SH-SY5Y (cell line): ENCODE results near the gene CYB5B.

Source experiments
- GATA2 ChIP-seq: IDR thresholded peaks from 2 replicates; pipeline ENCODE4 v1.6.1; 2011; ENCODE audit warnings: mild to moderate bottlenecking, low read depth, low read length
- GATA3 ChIP-seq: IDR thresholded peaks from 2 replicates; pipeline ENCODE4 v1.6.1; 2011; ENCODE audit warnings: low read depth, mild to moderate bottlenecking, low read length, moderate library complexity

- TF ChIP-seq GATA3 (no peak), GATA2 (no peak)
These were observed 18.7 kb upstream of the CYB5B start for GRCh38 chr16:69405757-69406156.
